K562 (cell line): ENCODE measurements around the gene ZNF12. TPM values are rescaled to one million over a fixed set of nuclear protein-coding genes. Genes with fewer than 3 reads are reported as not detected.
A peak's percentile ranks its signal among the peaks of the same experiment; 100 is the strongest.

ENCODE experiments used
- COPS2 ChIP-seq: fragments of 450-650 bp; conservative IDR thresholded peaks from 2 replicates; pipeline ENCODE4 v1.6.1; 2016; ENCODE audit warnings: mild to moderate bottlenecking, moderate library complexity
- CREB3 ChIP-seq: fragments of 450-650 bp; conservative IDR thresholded peaks from 2 replicates; pipeline ENCODE4 v1.6.1; 2016; ENCODE audit warnings: missing genetic modification characterization, low read depth, mild to moderate bottlenecking, missing compliant biosample characterization, moderate library complexity
- ELF1 ChIP-seq: fragments of 200-800 bp; sonication (Bioruptor generic); IDR thresholded peaks from 2 replicates; pipeline ENCODE4 v1.6.1; 2016; ENCODE audit warnings: missing genetic modification characterization, missing compliant biosample characterization
- ELF4 ChIP-seq: fragments of 450-650 bp; formaldehyde crosslinking; IDR thresholded peaks from 2 replicates; pipeline ENCODE4 v1.4.0; 2022; ENCODE audit warnings: missing genetic modification characterization
- ETV1 ChIP-seq: fragments of 450-650 bp; conservative IDR thresholded peaks from 2 replicates; pipeline ENCODE4 v1.6.1; 2016; ENCODE audit warnings: missing genetic modification characterization, control low read depth, low read depth, missing compliant biosample characterization
- GATAD2A ChIP-seq: fragments of 450-650 bp; IDR thresholded peaks from 2 replicates; pipeline ENCODE4 v1.6.1; 2017
- GATAD2B ChIP-seq: fragments of 450-650 bp; IDR thresholded peaks from 2 replicates; pipeline ENCODE4 v1.6.1; 2017; ENCODE audit warnings: mild to moderate bottlenecking, borderline replicate concordance
- GMEB1 ChIP-seq: fragments of 250-450 bp; sonication (Bioruptor Pico); IDR thresholded peaks from 2 replicates; pipeline ENCODE4 v1.4.0; 2020; ENCODE audit warnings: mild to moderate bottlenecking
- JUN ChIP-seq, 2 experiments: sonication (generic) in 1 of 2; formaldehyde crosslinking in 1 of 2; IDR thresholded peaks; 2 replicates each; pipeline versions ENCODE4 v1.6.1 to v1.8.0; 2012 to 2022; ENCODE audit warnings: borderline replicate concordance in 2 of 2, mild to moderate bottlenecking in 2 of 2, improper control_type of control experiment in 1 of 2, low read depth in 1 of 2, low read length in 1 of 2, missing genetic modification reagents in 1 of 2
- PHF8 ChIP-seq: fragments of 200-600 bp; sonication (generic); IDR thresholded peaks from 2 replicates; pipeline ENCODE4 v1.6.1; 2012; ENCODE audit warnings: mixed run types, mild to moderate bottlenecking, inconsistent platforms, low read length, moderate library complexity, borderline replicate concordance
- PML ChIP-seq: IDR thresholded peaks from 2 replicates; pipeline ENCODE4 v1.6.1; 2012; ENCODE audit warnings: low read length, inconsistent platforms
- POU5F1 ChIP-seq: fragments of 150-350 bp; IDR thresholded peaks from 2 replicates; pipeline ENCODE4 v1.6.1; 2014; ENCODE audit warnings: borderline replicate concordance, low read length, low read depth, mild to moderate bottlenecking; ENCODE audit not compliant: partially characterized antibody
- TCFL5 ChIP-seq: fragments of 250-450 bp; sonication (Bioruptor Pico); conservative IDR thresholded peaks from 2 replicates; pipeline ENCODE4 v1.6.1; 2021; ENCODE audit warnings: mild to moderate bottlenecking, moderate library complexity, matching md5 sums
- ZBTB34 ChIP-seq: fragments of 250-450 bp; sonication (Bioruptor Pico); IDR thresholded peaks from 2 replicates; pipeline ENCODE4 v1.8.0; 2021; ENCODE audit warnings: mild to moderate bottlenecking, moderate library complexity
- ZBTB7A ChIP-seq: IDR thresholded peaks from 2 replicates; pipeline ENCODE4 v1.6.1; 2011; ENCODE audit warnings: low read depth, mild to moderate bottlenecking, low read length, moderate library complexity, borderline replicate concordance; ENCODE audit not compliant: control insufficient read depth
- ZNF224 ChIP-seq: sonication (generic); formaldehyde crosslinking; IDR thresholded peaks from 2 replicates; pipeline ENCODE4 v1.8.0; 2022; ENCODE audit warnings: mild to moderate bottlenecking, missing genetic modification reagents
- polyA plus RNA-seq, 8 experiments: library from polyadenylated mRNA; depleted of rRNA in 4 of 8; stranded (reverse) in 5 of 8; unstranded in 3 of 8; fragments of >200 nt; fragmentation: Nextera tagmentation in 2 of 8; fragmentation: Illumina TruSeq in 1 of 8; extraction: Ambion mirVana in 2 of 8; extraction: Trizol in 1 of 8; gene quantifications; 2 replicates each; pipeline versions ENCODE4 v1.2.1 to v1.2.3, GENCODE V29; 2011 to 2014; ENCODE audit warnings: inconsistent platforms in 1 of 8, missing spikeins in 1 of 8
- total RNA-seq, 7 experiments: library from RNA; depleted of rRNA in 6 of 7; stranded (reverse); fragments of >200 nt in 6 of 7; fragmentation: Illumina TruSeq in 2 of 7; extraction: Trizol in 2 of 7; gene quantifications; 2 replicates each; pipeline versions ENCODE4 v1.2.1 to v1.2.3, GENCODE V29; 2011 to 2021; ENCODE audit warnings: low replicate concordance in 1 of 7
- TF ChIP-seq, protein P1 (sequence below), 3 experiments: fragments of 200-800 bp in 1 of 3; fragments of 250-450 bp in 1 of 3; fragments of 450-650 bp in 1 of 3; sonication (Bioruptor Pico) in 1 of 3; sonication (Bioruptor generic) in 1 of 3; formaldehyde crosslinking in 1 of 3; IDR thresholded peaks; 2 replicates each; pipeline versions ENCODE4 v1.6.1 to v1.8.0; 2016 to 2022; ENCODE audit warnings: mild to moderate bottlenecking in 2 of 3, missing genetic modification characterization in 2 of 3, missing compliant biosample characterization in 1 of 3, moderate library complexity in 1 of 3

The ZNF12 gene
- total and polyA plus RNA-seq, 9 of the 15 experiments (the other 6 are each of a cell fraction or from before 2014, with no cell fraction given), result 5.8 to 32.3 (median 18.9) TPM

DNA sequence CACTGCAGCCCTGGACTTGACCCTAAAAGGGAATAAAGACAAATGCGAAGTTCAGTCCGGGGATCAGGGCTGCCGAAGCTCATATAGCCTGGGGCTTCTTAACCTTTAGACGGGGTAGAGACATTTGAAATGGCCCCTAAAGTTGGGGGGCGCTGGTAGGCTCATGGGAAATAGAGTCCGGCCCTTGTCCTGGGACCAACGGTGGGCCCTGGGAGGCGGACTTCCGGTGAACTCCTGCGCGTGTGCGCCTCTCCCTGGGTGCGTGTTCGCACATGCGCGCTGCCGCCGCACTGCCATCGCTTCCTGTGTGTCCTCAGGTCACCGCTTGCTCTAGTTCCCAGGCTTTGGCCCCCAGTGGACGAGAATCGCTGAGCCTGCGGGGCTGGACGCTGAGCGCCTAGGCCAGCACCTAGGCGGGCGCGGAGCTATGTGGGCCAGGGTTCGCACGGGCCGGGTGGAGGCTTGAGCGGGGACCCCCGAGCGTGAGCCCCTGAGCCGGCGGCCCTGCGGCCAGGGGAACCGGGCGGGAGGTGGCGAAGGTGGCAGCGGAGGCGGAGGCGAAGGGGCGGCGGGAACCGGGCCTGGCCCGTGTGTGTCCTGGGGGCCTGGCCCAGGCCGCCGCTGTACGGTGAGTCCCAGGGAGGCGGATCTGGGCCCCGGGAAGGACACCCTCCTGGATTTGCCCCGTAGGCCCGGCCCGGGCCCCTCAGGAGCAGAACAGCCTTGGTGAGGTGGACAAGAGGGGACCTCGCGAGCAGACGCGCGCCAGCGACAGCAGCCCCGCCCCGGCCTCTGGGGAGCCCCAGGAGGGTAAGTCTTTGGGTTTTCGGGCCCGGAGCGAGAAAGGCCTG is 23.0 kb upstream of the ZNF12 start (continued):
- TF ChIP-seq, protein P1, sequence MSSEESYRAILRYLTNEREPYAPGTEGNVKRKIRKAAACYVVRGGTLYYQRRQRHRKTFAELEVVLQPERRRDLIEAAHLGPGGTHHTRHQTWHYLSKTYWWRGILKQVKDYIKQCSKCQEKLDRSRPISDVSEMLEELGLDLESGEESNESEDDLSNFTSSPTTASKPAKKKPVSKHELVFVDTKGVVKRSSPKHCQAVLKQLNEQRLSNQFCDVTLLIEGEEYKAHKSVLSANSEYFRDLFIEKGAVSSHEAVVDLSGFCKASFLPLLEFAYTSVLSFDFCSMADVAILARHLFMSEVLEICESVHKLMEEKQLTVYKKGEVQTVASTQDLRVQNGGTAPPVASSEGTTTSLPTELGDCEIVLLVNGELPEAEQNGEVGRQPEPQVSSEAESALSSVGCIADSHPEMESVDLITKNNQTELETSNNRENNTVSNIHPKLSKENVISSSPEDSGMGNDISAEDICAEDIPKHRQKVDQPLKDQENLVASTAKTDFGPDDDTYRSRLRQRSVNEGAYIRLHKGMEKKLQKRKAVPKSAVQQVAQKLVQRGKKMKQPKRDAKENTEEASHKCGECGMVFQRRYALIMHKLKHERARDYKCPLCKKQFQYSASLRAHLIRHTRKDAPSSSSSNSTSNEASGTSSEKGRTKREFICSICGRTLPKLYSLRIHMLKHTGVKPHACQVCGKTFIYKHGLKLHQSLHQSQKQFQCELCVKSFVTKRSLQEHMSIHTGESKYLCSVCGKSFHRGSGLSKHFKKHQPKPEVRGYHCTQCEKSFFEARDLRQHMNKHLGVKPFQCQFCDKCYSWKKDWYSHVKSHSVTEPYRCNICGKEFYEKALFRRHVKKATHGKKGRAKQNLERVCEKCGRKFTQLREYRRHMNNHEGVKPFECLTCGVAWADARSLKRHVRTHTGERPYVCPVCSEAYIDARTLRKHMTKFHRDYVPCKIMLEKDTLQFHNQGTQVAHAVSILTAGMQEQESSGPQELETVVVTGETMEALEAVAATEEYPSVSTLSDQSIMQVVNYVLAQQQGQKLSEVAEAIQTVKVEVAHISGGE (CRISPR knock-in tag; IDR thresholded peaks at IDR 0.05), result peak in 2 of 3 experiments; percentile 44 to 91; a peak in 3 of 6 replicates
- no peak for TF ChIP-seq ELF4 (CRISPR knock-in tag)
- peak; percentile 87 for TF ChIP-seq ELF1
- TF ChIP-seq PML, result no peak
- no peak for TF ChIP-seq COPS2
- no peak for TF ChIP-seq ZBTB34 (CRISPR knock-in tag)
- TF ChIP-seq TCFL5 (CRISPR knock-in tag), result no peak
- no peak for TF ChIP-seq GATAD2A
- peak; percentile 86; the same call in 1 of the 2 replicates for TF ChIP-seq PHF8
- peak; percentile 17 for TF ChIP-seq POU5F1
- 0 out of 2 replicates have a peak, but pooled peaks have one; percentile 63 for TF ChIP-seq ZNF224 (CRISPR knock-in tag)
- TF ChIP-seq CREB3, result peak; percentile 79
- peak; percentile 93 for TF ChIP-seq ETV1 (tag)
- TF ChIP-seq GATAD2B, result no peak
- TF ChIP-seq GMEB1 (CRISPR knock-in tag), result peak; percentile 37; the same call in 1 of the 2 replicates
- no peak for TF ChIP-seq JUN (IDR thresholded peaks at IDR 0.05; ENCODE audit: borderline replicate concordance, low read depth, low read length)
- TF ChIP-seq JUN (CRISPR knock-in tag; IDR thresholded peaks at IDR 0.05; ENCODE audit: borderline replicate concordance), result peak; percentile 69; the same call in 1 of the 2 replicates
- peak; percentile 45; the same call in 1 of the 2 replicates for TF ChIP-seq ZBTB7A
